Measurements from ENCODE around the gene MAPT.

DNA sequence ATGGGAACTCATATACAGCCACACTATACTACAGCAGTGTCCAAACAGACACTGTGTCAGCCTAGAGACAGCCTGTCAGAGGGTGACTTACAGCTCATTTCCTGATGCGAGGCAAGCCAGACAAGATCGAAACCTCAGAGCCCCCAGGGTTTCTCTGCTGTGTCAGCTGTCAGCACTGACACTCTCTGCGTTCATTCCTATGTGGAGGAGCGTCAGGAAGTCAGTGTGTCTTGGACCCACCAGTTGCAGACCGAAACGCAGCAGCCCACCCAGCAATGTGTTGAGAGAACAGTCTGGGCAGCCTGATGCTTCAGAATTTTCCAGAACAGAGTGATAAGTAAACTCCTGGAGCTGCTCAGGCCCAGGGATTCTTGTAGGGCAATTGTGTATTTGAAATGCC, 20.6 kb upstream of the MAPT start:
- TF ChIP-seq ZNF8 (CRISPR knock-in tag; IDR thresholded peaks at IDR 0.05): no peak
- TF ChIP-seq RARB (CRISPR knock-in tag; IDR thresholded peaks at IDR 0.05): no peak

Data from SK-N-SH treated with all-trans-retinoic acid at 6 μM for 48 hours (cell line).